K562 (cell line): Measurements from ENCODE around the gene C6orf89. TPM values are rescaled to one million over a fixed set of nuclear protein-coding genes. Genes with fewer than 3 reads are reported as not detected.
A peak's percentile ranks its signal among the peaks of the same experiment; 100 is the strongest.

Source experiments
- BCOR ChIP-seq: fragments of 450-650 bp; IDR thresholded peaks from 2 replicates; pipeline ENCODE4 v1.6.1; 2016
- DIDO1 ChIP-seq: fragments of 450-650 bp; IDR thresholded peaks from 2 replicates; pipeline ENCODE4 v1.6.1; 2016; ENCODE audit warnings: low read depth, missing biosample characterization, missing genetic modification characterization
- E2F6 ChIP-seq, 2 experiments: IDR thresholded peaks; 2 replicates each; pipeline ENCODE4 v1.6.1; 2011; ENCODE audit warnings: borderline replicate concordance in 1 of 2, control low read depth in 1 of 2, low read depth in 1 of 2, low read length in 1 of 2, mild to moderate bottlenecking in 1 of 2, mixed read lengths in 1 of 2, moderate library complexity in 1 of 2; ENCODE audit not compliant: insufficient read depth in 1 of 2, insufficient read length in 1 of 2, poor library complexity in 1 of 2, severe bottlenecking in 1 of 2; ENCODE audit errors: extremely low read depth in 1 of 2
- ETV6 ChIP-seq, 3 experiments: fragments of 150-350 bp in 1 of 3; sonication (generic) in 1 of 3; formaldehyde crosslinking in 1 of 3; IDR thresholded peaks; 2 replicates each; pipeline versions ENCODE4 v1.6.1 to v1.8.0; 2014 to 2022; ENCODE audit warnings: borderline replicate concordance in 2 of 3, low read depth in 2 of 3, antibody characterized with exemption in 1 of 3, low read length in 1 of 3, mild to moderate bottlenecking in 1 of 3, missing genetic modification reagents in 1 of 3
- FOXK2 ChIP-seq, 2 experiments: fragments of 450-650 bp; IDR thresholded peaks in 1 of 2; conservative IDR thresholded peaks in 1 of 2; 2 replicates each; pipeline ENCODE4 v1.6.1; 2016; ENCODE audit warnings: low read depth in 2 of 2, mild to moderate bottlenecking in 1 of 2
- HDAC2 ChIP-seq: fragments of 450-650 bp; IDR thresholded peaks from 2 replicates; pipeline ENCODE4 v1.6.1; 2016; ENCODE audit warnings: mild to moderate bottlenecking
- MAX ChIP-seq: sonication (generic); formaldehyde crosslinking; IDR thresholded peaks from 2 replicates; pipeline ENCODE4 v1.9.0; 2022; ENCODE audit warnings: mild to moderate bottlenecking, missing genetic modification reagents
- MXD1 ChIP-seq: fragments of 250-450 bp; sonication (Bioruptor Pico); IDR thresholded peaks from 2 replicates; pipeline ENCODE4 v1.8.0; 2021; ENCODE audit warnings: borderline replicate concordance, mild to moderate bottlenecking, moderate library complexity; ENCODE audit not compliant: poor library complexity, severe bottlenecking
- MYC ChIP-seq, 2 experiments: fragments of 250-450 bp in 1 of 2; sonication (Bioruptor Pico) in 1 of 2; IDR thresholded peaks; 2 replicates each; pipeline versions ENCODE4 v1.5.1 to v1.6.1; 2012 to 2021; ENCODE audit warnings: low read depth in 2 of 2, borderline replicate concordance in 1 of 2, improper control_type of control experiment in 1 of 2, low read length in 1 of 2, mild to moderate bottlenecking in 1 of 2, moderate library complexity in 1 of 2
- NKRF ChIP-seq: fragments of 450-650 bp; IDR thresholded peaks from 2 replicates; pipeline ENCODE4 v1.6.1; 2016; ENCODE audit warnings: borderline replicate concordance
- PHF21A ChIP-seq: fragments of 450-650 bp; IDR thresholded peaks from 2 replicates; pipeline ENCODE4 v1.6.1; 2017; ENCODE audit warnings: low read depth, borderline replicate concordance
- PML ChIP-seq: IDR thresholded peaks from 2 replicates; pipeline ENCODE4 v1.6.1; 2012; ENCODE audit warnings: low read length, inconsistent platforms
- POLR2AphosphoS5 ChIP-seq: IDR thresholded peaks from 2 replicates; pipeline ENCODE4 v1.6.1; 2011; ENCODE audit warnings: mild to moderate bottlenecking, low read depth, low read length, moderate library complexity; ENCODE audit not compliant: control insufficient read depth, insufficient read depth
- RFX7 ChIP-seq: fragments of 250-450 bp; sonication (Bioruptor Pico); IDR thresholded peaks from 2 replicates; pipeline ENCODE4 v1.5.1; 2021; ENCODE audit warnings: mild to moderate bottlenecking
- RNF2 ChIP-seq: sonication (generic); IDR thresholded peaks from 2 replicates; pipeline ENCODE4 v1.6.1; 2016
- SAP30 ChIP-seq: fragments of 200-600 bp; sonication (generic); IDR thresholded peaks from 2 replicates; pipeline ENCODE4 v1.6.1; 2012; ENCODE audit warnings: borderline replicate concordance, low read depth, mild to moderate bottlenecking, moderate library complexity, low read length, control low read depth, inconsistent platforms; ENCODE audit not compliant: insufficient read depth, poor library complexity, severe bottlenecking
- TOE1 ChIP-seq, 2 experiments: fragments of 450-650 bp in 1 of 2; sonication (generic) in 1 of 2; formaldehyde crosslinking in 1 of 2; IDR thresholded peaks; 2 replicates each; pipeline versions ENCODE4 v1.7.1 to v1.8.0; 2016 to 2022; ENCODE audit warnings: borderline replicate concordance in 2 of 2, mild to moderate bottlenecking in 2 of 2, antibody characterized with exemption in 1 of 2, inconsistent platforms in 1 of 2, low read depth in 1 of 2, missing genetic modification reagents in 1 of 2, moderate library complexity in 1 of 2
- VEZF1 ChIP-seq: fragments of 200-800 bp; sonication (Bioruptor generic); IDR thresholded peaks from 2 replicates; pipeline ENCODE4 v1.6.1; 2017; ENCODE audit warnings: missing genetic modification characterization, missing compliant biosample characterization
- polyA plus RNA-seq, 8 experiments: library from polyadenylated mRNA; depleted of rRNA in 4 of 8; stranded (reverse) in 5 of 8; unstranded in 3 of 8; fragments of >200 nt; fragmentation: Nextera tagmentation in 2 of 8; fragmentation: Illumina TruSeq in 1 of 8; extraction: Ambion mirVana in 2 of 8; extraction: Trizol in 1 of 8; gene quantifications; 2 replicates each; pipeline versions ENCODE4 v1.2.1 to v1.2.3, GENCODE V29; 2011 to 2014; ENCODE audit warnings: inconsistent platforms in 1 of 8, missing spikeins in 1 of 8
- total RNA-seq, 7 experiments: library from RNA; depleted of rRNA in 6 of 7; stranded (reverse); fragments of >200 nt in 6 of 7; fragmentation: Illumina TruSeq in 2 of 7; extraction: Trizol in 2 of 7; gene quantifications; 2 replicates each; pipeline versions ENCODE4 v1.2.1 to v1.2.3, GENCODE V29; 2011 to 2021; ENCODE audit warnings: low replicate concordance in 1 of 7

C6orf89 gene
- total and polyA plus RNA-seq, 9 of the 15 experiments (the other 6 are each of a cell fraction or from before 2014, with no cell fraction given) = 35.2 to 111 (median 58.5) TPM

- TF ChIP-seq VEZF1 (CRISPR knock-in tag) = peak; percentile 63
- TF ChIP-seq MXD1 (CRISPR knock-in tag) = peak; percentile 87
- peak; percentile 98 for TF ChIP-seq DIDO1 (tag)
- peak; percentile 99 for TF ChIP-seq NKRF
- peak; percentile 98 for TF ChIP-seq SAP30
- peak; percentile 99 for TF ChIP-seq MYC (IDR thresholded peaks at IDR 0.05; ENCODE audit: low read depth, low read length)
- peak; percentile 99 for TF ChIP-seq MYC (CRISPR knock-in tag; IDR thresholded peaks at IDR 0.05; ENCODE audit: borderline replicate concordance, low read depth)
- TF ChIP-seq PML = peak; percentile 73
- TF ChIP-seq FOXK2 (conservative IDR thresholded peaks at IDR 0.05 in 1 of 2, IDR thresholded peaks at IDR 0.05 in 1 of 2; ENCODE audit: low read depth in 2 of 2) = peak; percentile 74 to 85; a peak in 3 of 4 replicates
- peak; percentile 74 for TF ChIP-seq POLR2AphosphoS5
- peak; percentile 37; the same call in 1 of the 2 replicates for TF ChIP-seq RNF2
- TF ChIP-seq PHF21A = peak; percentile 53
- TF ChIP-seq BCOR = peak; percentile 70
- TF ChIP-seq TOE1 (IDR thresholded peaks at IDR 0.05; ENCODE audit: borderline replicate concordance) = peak; percentile 83
- no peak for TF ChIP-seq TOE1 (CRISPR knock-in tag; IDR thresholded peaks at IDR 0.05; ENCODE audit: borderline replicate concordance, low read depth)
- TF ChIP-seq MAX (CRISPR knock-in tag) = peak; percentile 98
- TF ChIP-seq RFX7 = 0 out of 2 replicates have a peak, but pooled peaks have one; percentile 20
- no peak for TF ChIP-seq ETV6 (IDR thresholded peaks at IDR 0.05; ENCODE audit: borderline replicate concordance in 1 of 2, low read depth in 2 of 2, low read length in 1 of 2)
- TF ChIP-seq ETV6 (CRISPR knock-in tag; IDR thresholded peaks at IDR 0.05; ENCODE audit: borderline replicate concordance) = no peak
- peak; percentile 66 to 68 for TF ChIP-seq E2F6 (IDR thresholded peaks at IDR 0.05; ENCODE audit: borderline replicate concordance in 1 of 2, extremely low read depth in 1 of 2, insufficient read depth in 1 of 2, insufficient read length in 1 of 2, low read depth in 1 of 2, low read length in 1 of 2, poor library complexity in 1 of 2, severe bottlenecking in 1 of 2)
- peak; percentile 97 for TF ChIP-seq HDAC2
Observed at GRCh38 chr6:36874443-36875249, 11.1 kb upstream of the C6orf89 start, which contains the start of gene PPIL1 (continued).
